ENCODE results near the gene AUTS2.

The AUTS2 gene

DNA sequence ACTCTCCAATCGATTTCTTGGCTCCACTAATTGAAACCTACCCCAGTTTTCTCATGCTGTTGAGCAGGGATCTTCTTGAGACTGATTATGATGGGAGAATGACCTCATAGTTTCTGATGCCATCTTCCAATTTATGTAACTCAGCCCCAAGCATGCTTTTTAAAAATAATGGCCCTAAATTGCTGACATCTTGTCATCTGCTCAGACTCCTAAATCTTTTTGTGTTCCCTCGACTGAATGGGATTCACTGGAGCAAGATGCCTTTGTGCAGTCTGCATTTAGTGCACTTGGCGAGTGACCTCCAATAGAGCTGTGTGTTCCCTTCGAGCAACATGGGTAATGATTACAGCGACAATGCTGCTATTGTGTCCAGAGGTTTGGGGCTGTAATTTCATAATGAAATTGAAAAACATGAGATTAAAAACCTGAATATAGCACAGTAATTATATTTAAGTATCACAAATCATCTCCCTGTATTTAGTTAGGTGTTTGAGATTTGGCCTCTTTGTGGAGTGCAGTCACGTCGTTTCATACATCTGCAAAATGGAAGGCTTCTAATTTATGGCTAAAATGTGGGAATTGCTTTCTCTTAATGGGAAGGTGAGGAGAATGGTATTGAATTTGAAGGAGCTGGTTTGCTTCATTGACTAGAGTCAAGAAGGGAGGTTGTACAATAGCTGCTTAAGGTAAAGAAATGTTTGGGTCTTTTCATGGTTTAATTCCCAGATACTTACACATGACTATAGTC is 192.9 kb downstream of the AUTS2 start:
- no peak for DNase-seq (ENCODE audit: low read depth)

DNA sequence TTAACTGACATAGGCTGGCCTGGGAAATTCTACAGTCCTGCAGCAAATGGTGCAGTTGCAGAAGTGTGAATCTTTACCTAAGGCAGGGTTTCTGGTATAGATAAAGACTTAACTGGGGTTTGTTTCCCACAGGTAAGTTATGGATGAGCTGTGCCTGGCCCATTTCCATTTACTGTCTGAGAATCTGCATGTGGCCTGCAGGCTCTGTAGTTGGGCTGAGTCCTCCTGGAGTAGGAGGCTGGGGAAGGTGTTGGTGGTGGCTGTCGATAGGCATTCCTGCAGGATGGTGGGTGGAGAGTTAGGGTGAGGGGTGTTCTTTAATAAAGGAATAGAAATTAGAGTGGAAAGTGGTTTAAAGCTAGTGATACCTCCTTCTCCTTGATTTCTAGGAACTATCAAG is 193.5 kb downstream of the AUTS2 start:
- no peak for DNase-seq (ENCODE audit: low read depth)

GRCh38 chr7:69795932-69796331 is 197.7 kb downstream of the AUTS2 start:
- no peak for DNase-seq (ENCODE audit: low read depth)

DNA sequence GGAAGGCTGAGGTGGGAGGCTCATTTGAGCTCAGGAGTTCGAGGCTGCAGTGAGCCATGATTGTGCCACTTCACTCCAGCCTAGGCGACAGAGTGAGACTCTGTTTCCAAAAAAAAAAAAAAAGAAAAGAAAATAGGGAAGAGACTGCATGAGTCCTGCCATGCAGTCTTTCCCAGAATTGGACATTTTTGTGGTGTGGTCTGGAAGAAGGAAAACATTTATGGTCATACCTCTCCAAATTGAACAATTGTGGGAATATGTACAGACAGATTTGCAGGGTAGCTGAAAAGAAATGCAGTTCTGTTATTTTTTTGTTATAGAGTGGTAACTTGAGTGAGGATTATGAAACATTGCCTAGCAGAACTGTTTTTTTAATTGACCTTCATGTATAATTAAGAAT is 198.1 kb downstream of the AUTS2 start:
- DNase-seq (ENCODE audit: low read depth), result no peak

- DNase-seq (ENCODE audit: low read depth), result no peak
Measured at GRCh38 chr7:69799048-69799697, 200.9 kb downstream of the AUTS2 start.

GRCh38 chr7:69799990-69800389 is 201.7 kb downstream of the AUTS2 start:
- DNase-seq (ENCODE audit: low read depth), result no peak

GRCh38 chr7:69800495-69800894 is 202.2 kb downstream of the AUTS2 start:
- DNase-seq (ENCODE audit: low read depth), result no peak

GRCh38 chr7:69801729-69802682 is 203.7 kb downstream of the AUTS2 start:
- no peak for DNase-seq (ENCODE audit: low read depth)

GRCh38 chr7:69803699-69804516 is 205.6 kb downstream of the AUTS2 start:
- no peak for DNase-seq (ENCODE audit: low read depth)

GRCh38 chr7:69804962-69805361 is 206.7 kb downstream of the AUTS2 start:
- no peak for DNase-seq (ENCODE audit: low read depth)

- no peak for DNase-seq (ENCODE audit: low read depth)
Measured at GRCh38 chr7:69808391-69808790, 210.1 kb downstream of the AUTS2 start.

- no peak for DNase-seq (ENCODE audit: low read depth)
Measured at GRCh38 chr7:69811476-69812308, 213.4 kb downstream of the AUTS2 start.

DNA sequence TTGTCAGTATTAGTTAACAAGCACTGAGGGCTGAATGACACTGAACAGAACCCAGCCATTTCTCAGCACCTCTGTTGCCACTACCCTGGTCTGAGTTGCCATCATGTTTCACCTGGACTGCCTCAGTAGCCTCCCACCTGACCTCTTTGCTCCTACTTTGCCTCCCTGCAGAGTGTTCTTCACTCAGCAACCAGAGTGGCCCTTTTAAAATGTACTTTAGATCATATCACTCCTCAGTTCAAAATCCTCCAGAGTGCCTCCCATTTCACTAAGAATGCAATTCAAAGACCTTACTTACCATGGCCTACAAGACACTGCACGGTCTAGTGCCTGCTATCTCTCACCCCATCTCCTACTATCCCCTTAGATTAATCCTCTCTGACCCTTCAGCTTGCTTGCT is 214.5 kb downstream of the AUTS2 start:
- DNase-seq (ENCODE audit: low read depth), result no peak

GRCh38 chr7:69813637-69814240 is 215.5 kb downstream of the AUTS2 start:
- DNase-seq (ENCODE audit: low read depth), result no peak

DNA sequence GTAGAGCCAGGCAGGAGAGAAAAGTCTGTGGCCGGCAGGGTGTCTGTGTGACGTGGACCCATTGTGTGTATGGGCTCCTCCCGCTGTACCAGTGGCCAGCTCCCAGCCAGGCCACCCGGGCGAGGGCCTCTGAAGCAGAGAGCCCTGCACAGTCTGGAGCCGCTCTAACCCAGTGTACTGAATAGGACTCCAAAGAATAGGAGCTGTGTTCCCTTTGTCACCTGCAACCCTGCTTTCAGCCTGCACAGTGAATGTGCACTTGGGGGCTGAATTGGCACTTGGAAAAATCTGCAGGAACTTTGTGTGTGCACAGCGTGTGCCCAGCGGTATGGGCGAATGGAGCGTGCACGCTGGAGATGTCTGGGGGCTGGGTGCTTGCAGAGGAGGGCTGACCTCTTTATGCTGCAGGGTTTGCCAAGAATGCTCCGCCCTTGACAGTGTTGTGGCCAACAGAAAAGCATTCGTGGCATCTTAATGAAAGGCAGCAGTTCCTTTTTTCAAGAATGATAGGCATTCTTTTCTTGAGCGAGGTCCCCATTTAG is 216.2 kb downstream of the AUTS2 start:
- no peak for DNase-seq (ENCODE audit: low read depth)

DNA sequence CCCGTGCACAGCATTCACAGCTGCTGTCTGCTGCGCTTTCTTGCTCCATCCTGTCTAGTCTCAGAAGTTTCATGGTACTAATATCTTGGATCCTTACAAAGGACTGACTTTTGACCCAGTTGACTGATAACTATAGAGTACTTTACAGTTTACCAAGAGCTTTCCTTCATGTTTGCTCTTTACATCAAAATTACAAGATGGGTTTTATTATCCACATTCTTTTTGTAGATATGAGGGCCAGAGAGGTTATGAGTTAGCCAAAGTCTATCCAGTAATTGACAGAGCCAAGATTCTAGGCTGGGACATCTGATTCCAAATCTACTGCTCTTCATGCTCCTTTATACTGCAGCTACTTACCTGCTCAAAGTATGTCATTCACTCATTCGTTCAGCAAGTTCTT is 218.2 kb downstream of the AUTS2 start:
- DNase-seq (ENCODE audit: low read depth), result no peak

GRCh38 chr7:69817121-69817520 is 218.8 kb downstream of the AUTS2 start:
- no peak for DNase-seq (ENCODE audit: low read depth)

DNA sequence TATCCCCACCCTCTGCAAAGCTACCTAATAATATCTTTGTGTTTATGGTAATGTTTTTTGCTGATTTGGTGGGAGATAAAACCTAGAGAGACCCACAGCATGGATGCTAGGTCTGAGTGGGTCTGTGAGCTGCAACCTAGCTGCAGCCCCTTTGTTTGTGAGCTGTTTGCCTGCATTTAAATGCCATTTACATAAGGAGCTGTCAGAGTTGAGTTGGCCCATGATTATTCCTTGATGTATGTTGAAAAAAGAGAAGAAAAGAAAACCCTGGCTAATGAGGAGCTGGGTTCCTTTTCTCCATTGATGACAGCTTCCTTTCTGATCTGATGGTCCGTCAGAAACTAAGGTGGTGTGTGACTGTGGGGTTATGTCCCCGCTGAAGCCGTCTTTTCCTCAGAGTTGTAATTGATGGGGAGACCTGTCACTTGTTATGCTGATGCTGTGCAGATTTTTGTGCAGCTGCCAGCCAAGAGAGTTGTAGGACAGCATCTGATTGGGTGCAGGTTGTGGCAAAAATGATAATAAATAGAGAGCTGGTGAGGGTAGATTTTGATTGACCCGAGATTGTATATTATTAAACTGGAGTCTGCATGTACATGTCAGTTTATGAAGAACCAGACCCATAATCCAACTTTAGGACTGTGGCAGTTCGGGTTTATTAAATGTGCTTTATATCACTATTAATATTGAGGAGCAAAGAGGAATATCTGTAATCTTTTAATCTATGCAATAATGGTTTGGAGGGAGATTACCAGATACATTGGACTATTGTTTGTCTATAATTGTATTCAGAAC is 219.8 kb downstream of the AUTS2 start:
- DNase-seq (ENCODE audit: low read depth), result no peak

GRCh38 chr7:69818636-69819332 is 220.5 kb downstream of the AUTS2 start:
- no peak for DNase-seq (ENCODE audit: low read depth)
